Sigmoid colon (tissue), 4 donors: Measurements from ENCODE around the gene OR6S1.

ENCODE experiments used
- CTCF ChIP-seq, 4 experiments: fragments of 450-650 bp in 3 of 4; fragments of 200-600 bp in 1 of 4; IDR thresholded peaks; one replicate each; pipeline ENCODE4 v1.5.1; 2016 to 2019; ENCODE audit warnings: antibody characterized with exemption in 4 of 4, mild to moderate bottlenecking in 3 of 4, moderate library complexity in 2 of 4
- POLR2AphosphoS5 ChIP-seq, 4 donors: sonication (generic); formaldehyde crosslinking; IDR thresholded peaks; one replicate each; pipeline ENCODE4 v1.6.1; 2017; ENCODE audit warnings: antibody characterized with exemption in 4 of 4

GRCh38 chr14:20680363-20680762 lies 38.9 kb upstream of the OR6S1 start:
- TF ChIP-seq POLR2AphosphoS5 (IDR thresholded peaks at IDR 0.05) (no peak), CTCF (IDR thresholded peaks at IDR 0.05) (no peak)
